ENCODE results near the gene UBE2Q2.
A peak's percentile ranks its signal among the peaks of the same experiment; 100 is the strongest.
"Not testable (repeated sequence)": the region's sequence is repeated elsewhere in the genome, so short reads cannot be mapped to it uniquely, and the experiment has no call there.

Gene UBE2Q2

GRCh38 chr15:75823860-75824613, 19.2 kb upstream of the UBE2Q2 start:
- DNase-seq (ENCODE audit: extremely low read depth in 1 of 2, low read depth in 1 of 2), result no peak

- DNase-seq (ENCODE audit: extremely low read depth in 1 of 2, low read depth in 1 of 2), result no peak
These were observed 15.6 kb upstream of the UBE2Q2 start for GRCh38 chr15:75827691-75828090.

GRCh38 chr15:75828429-75828828, 14.8 kb upstream of the UBE2Q2 start:
- DNase-seq (ENCODE audit: extremely low read depth in 1 of 2, low read depth in 1 of 2), result no peak

GRCh38 chr15:75830910-75831805, 12.1 kb upstream of the UBE2Q2 start:
- no peak for DNase-seq (ENCODE audit: extremely low read depth in 1 of 2, low read depth in 1 of 2)

- DNase-seq (ENCODE audit: extremely low read depth in 1 of 2, low read depth in 1 of 2), result no peak
These were observed 11.5 kb upstream of the UBE2Q2 start for GRCh38 chr15:75831806-75832102.

- no peak for DNase-seq (ENCODE audit: extremely low read depth in 1 of 2, low read depth in 1 of 2)
These were observed 11.1 kb upstream of the UBE2Q2 start for GRCh38 chr15:75832114-75832513.

GRCh38 chr15:75834021-75834420, 9.2 kb upstream of the UBE2Q2 start:
- no peak for DNase-seq (ENCODE audit: extremely low read depth in 1 of 2, low read depth in 1 of 2)

- no peak for DNase-seq (ENCODE audit: extremely low read depth in 1 of 2, low read depth in 1 of 2)
These were observed 7.0 kb upstream of the UBE2Q2 start for GRCh38 chr15:75835990-75836958.

GRCh38 chr15:75836959-75837334, 6.3 kb upstream of the UBE2Q2 start:
- no peak for DNase-seq (ENCODE audit: extremely low read depth in 1 of 2, low read depth in 1 of 2)

- no peak for DNase-seq (ENCODE audit: extremely low read depth in 1 of 2, low read depth in 1 of 2)
These were observed 2.6 kb upstream of the UBE2Q2 start for GRCh38 chr15:75840659-75841058.

GRCh38 chr15:75841626-75842025, 1.6 kb upstream of the UBE2Q2 start:
- no peak for DNase-seq (ENCODE audit: extremely low read depth in 1 of 2, low read depth in 1 of 2)

GRCh38 chr15:75843678-75844581, 683 bp downstream of the UBE2Q2 start:
- DNase-seq (ENCODE audit: extremely low read depth in 1 of 2, low read depth in 1 of 2), result peak in 1 of 2 donors; percentile 14

- DNase-seq (ENCODE audit: extremely low read depth in 1 of 2, low read depth in 1 of 2), result peak in 1 of 2 donors; percentile 7
These were observed 1.5 kb downstream of the UBE2Q2 start for GRCh38 chr15:75844629-75845335.

GRCh38 chr15:75849167-75849566, 5.9 kb downstream of the UBE2Q2 start:
- DNase-seq (ENCODE audit: extremely low read depth in 1 of 2, low read depth in 1 of 2), result no peak

- no peak for DNase-seq (ENCODE audit: extremely low read depth in 1 of 2, low read depth in 1 of 2)
These were observed 7.5 kb downstream of the UBE2Q2 start for GRCh38 chr15:75850708-75851107.

GRCh38 chr15:75851566-75851965, 8.3 kb downstream of the UBE2Q2 start:
- not testable (repeated sequence) for DNase-seq (ENCODE audit: extremely low read depth in 1 of 2, low read depth in 1 of 2)

- DNase-seq (ENCODE audit: extremely low read depth in 1 of 2, low read depth in 1 of 2), result no peak
These were observed 14.6 kb downstream of the UBE2Q2 start for GRCh38 chr15:75857886-75858285.

GRCh38 chr15:75861750-75862402, 18.6 kb downstream of the UBE2Q2 start:
- DNase-seq (ENCODE audit: extremely low read depth in 1 of 2, low read depth in 1 of 2), result no peak

GRCh38 chr15:75862796-75863195, 19.5 kb downstream of the UBE2Q2 start:
- DNase-seq (ENCODE audit: extremely low read depth in 1 of 2, low read depth in 1 of 2), result no peak
